Heart left ventricle (tissue), 16 donors: ENCODE data around the gene C16orf95. TPM values are rescaled to one million over a fixed set of nuclear protein-coding genes. Genes with fewer than 3 reads are reported as not detected.
A peak's percentile ranks its signal among the peaks of the same experiment; 100 is the strongest.

Experiments
- ATAC-seq, 4 donors: fragments of 200-7000 bp; cut with Tn5 transposase; one replicate each; pipeline ENCODE4 v1.9.1; 2020 to 2022; ENCODE audit warnings: moderate library complexity in 4 of 4, mild to moderate bottlenecking in 3 of 4, moderate number of reproducible peaks in 1 of 4
- DNase-seq, 5 donors: peaks; one replicate each; pipeline ENCODE4 v3.0.0-alpha.2; 2020
- H3K27ac ChIP-seq, 12 donors: fragments of 200-600 bp; sonication (generic) in 4 of 12; one replicate each; pipeline versions ENCODE4 v1.5.0 to v1.8.0; 2016 to 2022; ENCODE audit warnings: mild to moderate bottlenecking in 2 of 12
- H3K27me3 ChIP-seq, 9 donors: fragments of 200-600 bp; sonication (generic) in 2 of 9; one replicate each; pipeline versions ENCODE4 v1.5.1 to v1.8.0; 2016 to 2022; ENCODE audit warnings: mild to moderate bottlenecking in 3 of 9
- H3K36me3 ChIP-seq, 9 donors: fragments of 200-600 bp; sonication (generic) in 2 of 9; one replicate each; pipeline versions ENCODE4 v1.5.0 to v1.8.0; 2018 to 2022; ENCODE audit warnings: mild to moderate bottlenecking in 2 of 9
- H3K4me1 ChIP-seq, 12 donors: fragments of 200-600 bp; sonication (generic) in 4 of 12; one replicate each; pipeline versions ENCODE4 v1.5.0 to v1.8.0; 2016 to 2022; ENCODE audit warnings: mild to moderate bottlenecking in 3 of 12
- H3K4me3 ChIP-seq, 12 donors: fragments of 200-600 bp; sonication (generic) in 4 of 12; one replicate each; pipeline versions ENCODE4 v1.5.0 to v1.8.0; 2017 to 2022; ENCODE audit warnings: mild to moderate bottlenecking in 9 of 12, moderate library complexity in 4 of 12
- H3K9me3 ChIP-seq, 12 donors: fragments of 200-600 bp; sonication (generic) in 4 of 12; one replicate each; pipeline versions ENCODE4 v1.5.0 to v1.8.0; 2016 to 2022; ENCODE audit warnings: mild to moderate bottlenecking in 1 of 12
- POLR2A ChIP-seq, 2 donors: fragments of 450-650 bp; IDR thresholded peaks; one replicate each; pipeline ENCODE4 v1.6.1; 2017; ENCODE audit warnings: antibody characterized with exemption in 2 of 2, mild to moderate bottlenecking in 2 of 2, moderate library complexity in 2 of 2
- WGBS, 4 donors: extraction: QIAGEN DNeasy Blood & Tissue Kit in 2 of 4; methylation state at CpG; one replicate each; pipeline versions ENCODE4 v1.1.5 to v1.1.7; 2013 to 2018; 5-methylcytosine and 5-hydroxymethylcytosine counted together
- intact Hi-C, 10 donors: fragments of 100-400 bp; cut with DNase I; formaldehyde crosslinking; loops; one replicate each; pipeline versions ENCODE4 v1.11.1 to v1.14.2; 2022
- polyA plus RNA-seq, 2 donors: library from polyadenylated mRNA; stranded (reverse); fragments of 200-250 nt; gene quantifications; one replicate each; pipeline ENCODE4 v1.2.3, GENCODE V29; 2013
- total RNA-seq, 9 donors: library from RNA; depleted of rRNA in 2 of 9; stranded (reverse); fragments of >200 nt in 2 of 9; fragmentation: NEBNext Ultra II Directional in 3 of 9; extraction: Animal tissue kit (Norgen Biotek cat#: 25700) in 3 of 9; gene quantifications; one replicate each; pipeline versions ENCODE4 v1.1.0 to v1.2.4, GENCODE V29; 2016 to 2023
- TF ChIP-seq, protein P1 (sequence below), 12 donors: fragments of 200-600 bp; sonication (generic) in 4 of 12; IDR thresholded peaks; one replicate each; pipeline versions ENCODE4 v1.5.0 to v1.8.0; 2018 to 2022; ENCODE audit warnings: antibody characterized with exemption in 12 of 12, mild to moderate bottlenecking in 5 of 12
- donor health status: ischemic (EF 13 %, LVEDD 7.1; RV severe dilation, severe dysfunction).
- donor health status: healthy with polysubstance abuse.
- donor health status: DM: no; HTN: yes; CAD: no.
- donor health status: DM: no; HTN: no; CAD: no.
- donor health status: ischemic (EF 25% LVEDD 6.9; RV normal size, moderate dysfunction).
- donor health status: ischemic (EF 25% LVEDD 5.7; RV mildly dilated, moderate dysfunction).
- donor health status: healthy.
- donor health status: DM: yes; HTN: yes; CAD: no.
- donor health status: ischemic (EF 35%, LVEDD 5.7; RV mildly dilated, moderate dysfunction).
- donor health status: nonischemic (EF 11% LVEDD 7.7; RV severe dilation, severe dysfunction).
- donor health status: DM: yes; HTN: yes; CAD: no.
- donor health status: PGD.
- donor health status: ischemic (EF 29% LVEDD 5.4; RV normal size, mild dysfunction).
- donor health status: nonischemic (EF 23%, LVEDD 6.1; RV moderate dilation, normal function).

The C16orf95 gene
- total and polyA plus RNA-seq, 11 donors: 0.91 to 4.5 (median 3.1) TPM

DNA sequence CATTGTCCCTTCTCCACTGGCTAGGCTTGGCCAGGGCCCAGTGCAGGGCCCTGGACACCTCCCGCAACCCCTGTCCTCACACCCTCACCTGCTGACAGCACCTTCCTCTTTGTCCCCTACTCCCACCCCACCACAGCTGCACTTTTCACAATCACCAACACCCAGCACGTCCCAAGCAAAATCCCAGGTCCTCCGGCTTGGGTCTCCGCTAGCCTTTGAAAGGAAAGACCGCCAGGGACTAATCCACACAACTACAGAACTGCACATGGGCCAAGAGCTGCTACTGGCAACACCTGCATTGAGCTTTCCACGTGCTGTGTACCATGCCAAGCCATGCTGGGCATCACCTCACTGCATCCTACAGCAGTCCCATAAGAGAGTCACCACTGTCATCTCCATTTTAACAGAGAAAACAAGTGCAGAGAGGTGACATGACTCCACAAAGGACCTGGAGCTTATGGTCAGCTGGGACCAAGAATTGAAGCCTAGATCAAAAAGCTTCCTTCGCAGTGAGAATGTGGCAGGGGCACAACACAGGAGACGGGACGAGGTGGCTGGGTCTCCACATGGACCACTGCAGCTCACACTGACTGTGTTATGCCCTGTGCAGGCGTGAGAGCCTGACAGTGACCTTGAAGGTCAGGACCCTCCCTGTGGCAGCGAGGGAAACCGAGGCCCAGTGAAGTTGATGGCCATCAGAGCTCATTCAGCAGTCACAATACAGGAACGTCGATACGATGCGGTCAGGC is 43.8 kb upstream of the C16orf95 start:
- no peaks in the 10 kb centered on the region for H3K9me3 ChIP-seq
- DNase-seq (peak in 1 of 5 donors; percentile 23), ATAC-seq (no peak)
- TF ChIP-seq, protein P1, sequence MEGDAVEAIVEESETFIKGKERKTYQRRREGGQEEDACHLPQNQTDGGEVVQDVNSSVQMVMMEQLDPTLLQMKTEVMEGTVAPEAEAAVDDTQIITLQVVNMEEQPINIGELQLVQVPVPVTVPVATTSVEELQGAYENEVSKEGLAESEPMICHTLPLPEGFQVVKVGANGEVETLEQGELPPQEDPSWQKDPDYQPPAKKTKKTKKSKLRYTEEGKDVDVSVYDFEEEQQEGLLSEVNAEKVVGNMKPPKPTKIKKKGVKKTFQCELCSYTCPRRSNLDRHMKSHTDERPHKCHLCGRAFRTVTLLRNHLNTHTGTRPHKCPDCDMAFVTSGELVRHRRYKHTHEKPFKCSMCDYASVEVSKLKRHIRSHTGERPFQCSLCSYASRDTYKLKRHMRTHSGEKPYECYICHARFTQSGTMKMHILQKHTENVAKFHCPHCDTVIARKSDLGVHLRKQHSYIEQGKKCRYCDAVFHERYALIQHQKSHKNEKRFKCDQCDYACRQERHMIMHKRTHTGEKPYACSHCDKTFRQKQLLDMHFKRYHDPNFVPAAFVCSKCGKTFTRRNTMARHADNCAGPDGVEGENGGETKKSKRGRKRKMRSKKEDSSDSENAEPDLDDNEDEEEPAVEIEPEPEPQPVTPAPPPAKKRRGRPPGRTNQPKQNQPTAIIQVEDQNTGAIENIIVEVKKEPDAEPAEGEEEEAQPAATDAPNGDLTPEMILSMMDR (IDR thresholded peaks at IDR 0.05): no peak
- TF ChIP-seq POLR2A (IDR thresholded peaks at IDR 0.05): no peak
- H3K27ac ChIP-seq: peak overlapping the region in 3 of 12 donors; percentile 16 to 39 (median 38)
- intact Hi-C loops: loop anchor here in 3 of 10 donors (5.0 kb wide), 2 partner anchors 34 to 44 kb away; partner anchors contain the start of gene C16orf95 (in 1 of the 3)
- peaks cover 0 to 15% (median 0%) of the 10 kb centered on the region in 9 donors for H3K27me3 ChIP-seq
- peaks cover 0 to 72% (median 57%) of the 10 kb centered on the region in 9 donors for H3K36me3 ChIP-seq
- 88 to 90% (median 89%) methylated on average over 14 to 16 of the region's 16 CpGs for WGBS, 4 donors
- peaks cover 3 to 66% (median 22%) of the 10 kb centered on the region in 12 donors for H3K4me1 ChIP-seq
- no peak overlapping the region for H3K4me3 ChIP-seq

DNA sequence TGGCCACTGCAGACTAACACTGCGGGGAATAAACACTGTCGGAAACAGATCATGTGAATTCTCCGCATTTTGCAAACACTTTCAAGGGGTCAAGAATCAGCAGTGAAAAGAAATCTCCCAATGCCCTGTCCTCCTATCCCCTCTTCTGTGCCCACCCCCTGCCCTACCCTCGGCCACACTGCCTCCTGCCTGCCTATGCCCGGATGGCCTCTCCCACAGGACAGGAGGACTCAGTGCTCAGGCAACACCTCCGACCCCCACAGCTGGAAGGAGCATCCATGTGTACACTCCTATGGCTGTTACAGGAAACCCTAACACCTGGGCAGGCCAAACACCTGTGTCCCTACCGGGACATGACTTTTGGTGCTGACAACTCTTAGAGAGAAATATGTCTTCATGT is 41.9 kb upstream of the C16orf95 start:
- no peak for ATAC-seq
- WGBS, 4 donors: 93 to 96% (median 94%) methylated on average over 7 of the region's 7 CpGs
- Histone ChIP-seq H3K9me3 (no peaks in the 10 kb centered on the region), H3K27ac (no peak overlapping the region), H3K4me3 (no peak overlapping the region), H3K4me1 (peaks cover 2 to 61% (median 14%) of the 10 kb centered on the region in 12 donors), H3K27me3 (peaks cover 0 to 1% (median 0%) of the 10 kb centered on the region in 9 donors), H3K36me3 (peaks cover 0 to 66% (median 56%) of the 10 kb centered on the region in 9 donors)
- no peak for DNase-seq
- TF ChIP-seq, protein P1 (IDR thresholded peaks at IDR 0.05): no peak
- TF ChIP-seq POLR2A (IDR thresholded peaks at IDR 0.05): no peak
- intact Hi-C loops: no loop called here

DNA sequence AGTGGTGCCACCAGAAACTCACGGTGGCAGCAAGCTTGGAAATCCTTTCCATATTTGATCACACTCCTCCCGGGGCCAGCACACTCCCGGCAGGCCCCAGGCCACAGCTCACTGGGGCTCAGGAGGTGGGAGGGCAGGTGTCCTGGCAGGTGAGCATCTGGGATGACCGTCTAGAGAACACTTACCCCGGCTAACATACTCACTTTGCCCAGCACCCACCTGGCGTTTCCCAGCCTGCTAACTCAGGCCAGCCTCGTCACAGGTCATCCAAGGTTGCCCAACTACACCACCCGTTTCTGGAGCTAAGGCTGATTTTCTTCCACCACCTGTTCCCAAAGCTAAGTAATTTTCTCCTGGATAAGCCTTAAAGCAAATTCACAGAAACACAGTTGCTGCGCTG is 41.5 kb upstream of the C16orf95 start:
- intact Hi-C loops: no loop called here
- WGBS, 4 donors: 62 to 72% (median 70%) methylated on average over 7 to 9 of the region's 9 CpGs
- ATAC-seq (peak in 1 of 4 donors; percentile 19), DNase-seq (no peak)
- TF ChIP-seq POLR2A (IDR thresholded peaks at IDR 0.05): no peak
- TF ChIP-seq, protein P1 (IDR thresholded peaks at IDR 0.05): no peak
- Histone ChIP-seq H3K27me3 (no peaks in the 10 kb centered on the region), H3K4me3 (no peak overlapping the region), H3K36me3 (peaks cover 0 to 67% (median 59%) of the 10 kb centered on the region in 9 donors), H3K4me1 (peaks cover 0 to 57% (median 9%) of the 10 kb centered on the region in 12 donors), H3K27ac (no peak overlapping the region), H3K9me3 (no peaks in the 10 kb centered on the region)

DNA sequence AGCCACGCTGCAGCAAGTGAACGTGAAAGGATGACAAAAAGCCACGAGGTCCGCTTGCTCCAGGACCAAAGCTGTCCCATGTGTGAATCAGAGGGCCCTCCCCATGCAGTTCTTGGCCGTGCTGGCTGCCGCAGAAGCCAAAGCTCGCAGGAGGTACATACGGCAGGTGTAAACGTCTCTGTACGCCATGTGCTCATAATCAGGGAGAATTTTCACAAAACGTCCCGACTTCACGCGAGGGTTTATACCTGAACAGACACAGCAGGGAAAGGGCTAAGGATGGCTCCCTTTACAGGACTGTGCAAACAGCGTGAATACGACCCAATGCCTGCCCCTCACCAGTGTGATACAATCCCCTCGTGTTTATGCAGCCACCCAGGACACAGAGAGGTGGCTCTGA is 41.1 kb upstream of the C16orf95 start:
- 91 to 96% (median 94%) methylated on average over 17 of the region's 17 CpGs for WGBS, 4 donors
- Histone ChIP-seq H3K9me3 (no peaks in the 10 kb centered on the region), H3K36me3 (peaks cover 0 to 69% (median 60%) of the 10 kb centered on the region in 9 donors), H3K4me3 (no peak overlapping the region), H3K27ac (no peak overlapping the region), H3K27me3 (no peaks in the 10 kb centered on the region), H3K4me1 (peaks cover 0 to 52% (median 6%) of the 10 kb centered on the region in 12 donors)
- no peak for DNase-seq
- intact Hi-C loops: no loop called here
- ATAC-seq: no peak
- TF ChIP-seq POLR2A (IDR thresholded peaks at IDR 0.05): no peak
- TF ChIP-seq, protein P1 (IDR thresholded peaks at IDR 0.05): no peak
